DMS 273 (cell line): Measurements from ENCODE around the gene NFIC.

ENCODE experiments used
- DNase-seq: peaks from one replicate; lab custom pipeline; 2025; ENCODE audit not compliant: unreplicated experiment; lab: John Stamatoyannopoulos, UW

Gene NFIC

GRCh38 chr19:3358689-3359014, 7.7 kb upstream of the NFIC start:
- no peak for DNase-seq

- DNase-seq = peak; percentile 87
Observed at GRCh38 chr19:3359015-3359918, 7.1 kb upstream of the NFIC start.

GRCh38 chr19:3359919-3360420, 6.4 kb upstream of the NFIC start:
- DNase-seq = peak; percentile 81

GRCh38 chr19:3360421-3361383, 5.7 kb upstream of the NFIC start:
- DNase-seq = peak; percentile 81

- DNase-seq = no peak
Observed at GRCh38 chr19:3361384-3362216, 4.8 kb upstream of the NFIC start.

GRCh38 chr19:3362217-3362906, 4.0 kb upstream of the NFIC start:
- no peak for DNase-seq

GRCh38 chr19:3363841-3364500, 2.4 kb upstream of the NFIC start:
- no peak for DNase-seq

- no peak for DNase-seq
Observed at GRCh38 chr19:3364501-3364858, 1.9 kb upstream of the NFIC start.

GRCh38 chr19:3365093-3365835, 1.1 kb upstream of the NFIC start:
- peak; percentile 75 for DNase-seq

GRCh38 chr19:3366753-3367627, 607 bp downstream of the NFIC start:
- DNase-seq = peak; percentile 71

GRCh38 chr19:3367628-3368440, 1.5 kb downstream of the NFIC start:
- DNase-seq = no peak

- DNase-seq = no peak
Observed at GRCh38 chr19:3368441-3368795, 2.0 kb downstream of the NFIC start.

- DNase-seq = no peak
Observed at GRCh38 chr19:3368848-3369336, 2.5 kb downstream of the NFIC start.

GRCh38 chr19:3369337-3370213, 3.2 kb downstream of the NFIC start:
- DNase-seq = no peak

- no peak for DNase-seq
Observed at GRCh38 chr19:3370214-3370720, 3.9 kb downstream of the NFIC start.
